Epithelial cell of proximal tubule (primary cell): Measurements from ENCODE around the gene ST3GAL5. TPM values are rescaled to one million over a fixed set of nuclear protein-coding genes. Genes with fewer than 3 reads are reported as not detected.

Source experiments
- DNase-seq: peaks from one replicate; pipeline ENCODE4 v3.0.0-alpha.2; 2011; ENCODE audit warnings: low read depth
- H3K4me3 ChIP-seq: 2 replicates; pipeline ENCODE4 v1.5.1; 2011; ENCODE audit warnings: low read depth, mild to moderate bottlenecking, low read length
- total RNA-seq: library from RNA; depleted of rRNA; stranded (reverse); fragments of >200 nt; gene quantifications from 2 replicates; pipeline ENCODE4 v1.2.3, GENCODE V29; 2015
- TF ChIP-seq, protein P1 (sequence below): conservative IDR thresholded peaks from 2 replicates; pipeline ENCODE4 v1.5.1; 2012; ENCODE audit warnings: low read depth, mild to moderate bottlenecking, low read length

Gene ST3GAL5
- total RNA-seq, 1 donor from 2014 or later: 8.7 TPM

- TF ChIP-seq, protein P1, sequence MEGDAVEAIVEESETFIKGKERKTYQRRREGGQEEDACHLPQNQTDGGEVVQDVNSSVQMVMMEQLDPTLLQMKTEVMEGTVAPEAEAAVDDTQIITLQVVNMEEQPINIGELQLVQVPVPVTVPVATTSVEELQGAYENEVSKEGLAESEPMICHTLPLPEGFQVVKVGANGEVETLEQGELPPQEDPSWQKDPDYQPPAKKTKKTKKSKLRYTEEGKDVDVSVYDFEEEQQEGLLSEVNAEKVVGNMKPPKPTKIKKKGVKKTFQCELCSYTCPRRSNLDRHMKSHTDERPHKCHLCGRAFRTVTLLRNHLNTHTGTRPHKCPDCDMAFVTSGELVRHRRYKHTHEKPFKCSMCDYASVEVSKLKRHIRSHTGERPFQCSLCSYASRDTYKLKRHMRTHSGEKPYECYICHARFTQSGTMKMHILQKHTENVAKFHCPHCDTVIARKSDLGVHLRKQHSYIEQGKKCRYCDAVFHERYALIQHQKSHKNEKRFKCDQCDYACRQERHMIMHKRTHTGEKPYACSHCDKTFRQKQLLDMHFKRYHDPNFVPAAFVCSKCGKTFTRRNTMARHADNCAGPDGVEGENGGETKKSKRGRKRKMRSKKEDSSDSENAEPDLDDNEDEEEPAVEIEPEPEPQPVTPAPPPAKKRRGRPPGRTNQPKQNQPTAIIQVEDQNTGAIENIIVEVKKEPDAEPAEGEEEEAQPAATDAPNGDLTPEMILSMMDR: no peak
- H3K4me3 ChIP-seq: no peak overlapping the region
Measured at GRCh38 chr2:85925216-85925671, 36.5 kb upstream of the ST3GAL5 start.

GRCh38 chr2:85924522-85924921 lies 35.7 kb upstream of the ST3GAL5 start:
- H3K4me3 ChIP-seq: no peak overlapping the region
- TF ChIP-seq, protein P1: no peak
- DNase-seq: no peak

More at GRCh38 chr2:85925216-85925671, 36.5 kb upstream of the ST3GAL5 start:
- no peak for DNase-seq

- H3K4me3 ChIP-seq: no peak overlapping the region
- no peak for DNase-seq
- TF ChIP-seq, protein P1: no peak
Measured at GRCh38 chr2:85922199-85922598, 33.4 kb upstream of the ST3GAL5 start.

DNA sequence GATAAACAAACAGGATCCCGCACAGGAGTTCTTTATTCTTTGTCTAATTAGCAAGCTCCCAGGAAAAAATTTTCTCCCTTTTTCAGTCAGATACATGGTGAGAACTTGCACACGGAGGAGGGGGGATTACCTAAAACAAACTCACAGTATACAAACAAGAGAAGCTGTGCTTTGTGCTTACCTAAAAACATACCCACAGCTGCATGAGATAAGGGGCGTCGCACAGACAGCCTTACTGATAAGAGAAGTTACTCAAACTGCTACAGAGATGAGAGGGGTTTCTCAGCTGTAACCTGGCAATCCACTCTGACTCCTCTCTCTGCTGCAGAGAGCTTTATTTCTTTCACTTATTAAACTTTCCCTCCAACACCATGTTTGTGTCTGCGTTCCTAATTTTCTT lies 32.9 kb upstream of the ST3GAL5 start:
- DNase-seq: no peak
- TF ChIP-seq, protein P1: no peak
- H3K4me3 ChIP-seq: no peak overlapping the region

DNA sequence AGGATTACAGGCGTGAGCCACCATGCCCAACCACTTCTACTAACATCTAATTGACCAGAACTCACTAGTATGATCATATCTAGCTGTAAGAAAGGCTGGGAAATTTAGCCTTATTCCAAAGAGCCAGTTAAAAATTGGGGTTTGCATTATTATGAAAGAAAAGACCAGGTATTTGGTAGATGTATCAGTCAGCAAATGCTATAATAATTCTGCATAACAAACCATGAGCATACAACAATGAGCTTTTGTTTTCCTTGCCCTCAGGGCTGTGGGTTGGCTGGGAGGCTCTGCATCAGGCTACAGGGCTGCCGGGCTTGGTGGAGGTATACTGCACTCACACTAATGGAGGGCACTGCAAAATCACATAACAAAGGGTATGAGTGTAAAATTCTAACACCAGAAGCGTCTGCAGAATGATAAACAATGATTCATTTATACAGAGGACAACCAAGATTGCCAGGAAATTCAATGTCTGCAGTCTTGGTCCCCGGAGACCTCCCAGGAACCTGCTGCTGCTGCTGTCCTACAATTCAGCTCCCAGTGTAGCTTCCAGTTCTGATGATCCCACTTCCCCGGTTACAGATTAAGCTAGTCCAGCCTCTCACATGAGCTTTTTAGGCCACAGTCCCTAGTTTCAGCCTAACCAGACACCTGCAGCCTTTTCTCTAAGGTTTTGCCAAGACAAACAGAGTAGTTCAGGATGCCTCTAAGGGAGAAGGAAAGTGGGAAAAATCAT lies 32.2 kb upstream of the ST3GAL5 start:
- no peak for DNase-seq

DNA sequence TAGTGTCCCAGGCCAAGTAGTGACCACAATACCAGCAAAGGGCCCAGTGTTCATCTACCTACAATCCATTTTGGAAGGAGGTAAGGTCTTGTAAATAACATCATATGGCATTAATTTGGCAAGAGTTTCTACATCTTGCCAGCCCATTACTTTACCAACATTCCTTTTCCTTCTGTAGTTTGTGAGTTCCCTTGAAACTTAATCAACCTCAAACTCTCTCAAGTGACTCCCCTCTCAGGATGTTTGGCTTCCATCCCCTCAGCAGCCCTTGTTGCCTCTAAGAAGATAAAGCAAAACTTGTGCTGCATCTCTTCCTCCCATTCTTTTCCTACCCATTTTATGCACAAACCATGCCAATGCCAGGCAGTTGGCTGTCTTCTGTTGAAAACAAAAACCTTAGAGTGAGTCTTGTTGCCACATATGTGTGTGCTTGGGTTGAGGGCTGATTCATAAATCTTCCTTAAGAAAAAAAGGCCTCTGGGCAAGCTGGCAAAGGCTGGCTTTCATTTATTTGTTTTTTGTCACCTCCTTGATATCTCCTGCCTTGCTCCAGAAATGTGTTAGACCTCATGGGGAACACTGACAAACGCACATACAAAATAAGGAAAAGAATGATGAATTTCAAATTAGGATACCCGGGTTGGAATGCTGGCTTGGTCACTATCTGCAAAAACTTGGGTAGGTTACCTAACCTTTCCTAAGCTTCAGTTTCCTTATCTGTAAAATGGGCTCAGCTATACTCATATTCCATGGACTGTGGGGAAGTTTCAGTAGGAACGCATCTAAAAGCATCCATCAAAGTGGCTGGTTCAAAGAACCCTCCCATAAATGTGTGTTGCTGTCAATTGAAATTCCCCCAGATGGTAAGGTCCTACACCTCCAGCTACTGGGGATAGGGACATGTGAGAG lies 29.4 kb upstream of the ST3GAL5 start:
- TF ChIP-seq, protein P1: no peak
- DNase-seq: no peak
- no peak overlapping the region for H3K4me3 ChIP-seq

More for the DNA sequence above, 32.2 kb upstream of the ST3GAL5 start:
- TF ChIP-seq, protein P1: no peak
- H3K4me3 ChIP-seq: no peak overlapping the region
